Ascending aorta (tissue), 2 donors: Measurements from ENCODE around the gene CRYBG3. TPM values are rescaled to one million over a fixed set of nuclear protein-coding genes. Genes with fewer than 3 reads are reported as not detected.

Experiments
- DNase-seq, 2 donors: peaks; one replicate each; pipeline ENCODE4 v3.0.0-alpha.2; 2019; ENCODE audit warnings: low spot score in 2 of 2
- H3K27ac ChIP-seq, 2 donors: fragments of 200-600 bp; sonication (generic); one replicate each; pipeline ENCODE4 v1.5.1; 2016 to 2017; ENCODE audit warnings: mild to moderate bottlenecking in 1 of 2
- H3K27me3 ChIP-seq: fragments of 200-600 bp; sonication (generic); one replicate; pipeline ENCODE4 v1.5.1; 2017
- H3K36me3 ChIP-seq, 2 donors: fragments of 200-600 bp; sonication (generic); one replicate each; pipeline ENCODE4 v1.5.1; 2016
- H3K4me1 ChIP-seq, 2 donors: fragments of 200-600 bp; sonication (generic); one replicate each; pipeline ENCODE4 v1.5.1; 2016 to 2017; ENCODE audit warnings: mild to moderate bottlenecking in 1 of 2
- H3K4me3 ChIP-seq, 2 donors: fragments of 200-600 bp; sonication (generic); one replicate each; pipeline ENCODE4 v1.5.1; 2016 to 2017; ENCODE audit warnings: mild to moderate bottlenecking in 1 of 2
- H3K9me3 ChIP-seq, 2 donors: fragments of 200-600 bp; sonication (generic); one replicate each; pipeline ENCODE4 v1.5.1; 2016
- CTCF ChIP-seq, 3 experiments: fragments of 200-600 bp in 2 of 3; fragments of 450-650 bp in 1 of 3; sonication (generic) in 2 of 3; IDR thresholded peaks; one replicate each; pipeline ENCODE4 v1.5.1; 2016 to 2019; ENCODE audit warnings: antibody characterized with exemption in 3 of 3, mild to moderate bottlenecking in 1 of 3, moderate library complexity in 1 of 3
- intact Hi-C: fragments of 100-400 bp; cut with DNase I; formaldehyde crosslinking; loops from one replicate; pipeline ENCODE4 v1.15.1; 2023
- total RNA-seq: library from RNA; depleted of rRNA; stranded (reverse); fragments of >200 nt; gene quantifications from one replicate; pipeline ENCODE4 v1.1.0, GENCODE V29; 2016

CRYBG3 gene
- total RNA-seq, 1 donor from 2014 or later: 13.2 TPM

- intact Hi-C loops: no loop called here
- Histone ChIP-seq H3K27ac (no peak overlapping the region), H3K27me3 (no peaks in the 10 kb centered on the region), H3K4me3 (no peak overlapping the region), H3K4me1 (no peaks in the 10 kb centered on the region), H3K9me3 (no peaks in the 10 kb centered on the region), H3K36me3 (no peaks in the 10 kb centered on the region)
- TF ChIP-seq CTCF (IDR thresholded peaks at IDR 0.05): no peak
- DNase-seq: no peak
These were observed 16.6 kb downstream of the CRYBG3 start for GRCh38 chr3:97838393-97838792.

DNA sequence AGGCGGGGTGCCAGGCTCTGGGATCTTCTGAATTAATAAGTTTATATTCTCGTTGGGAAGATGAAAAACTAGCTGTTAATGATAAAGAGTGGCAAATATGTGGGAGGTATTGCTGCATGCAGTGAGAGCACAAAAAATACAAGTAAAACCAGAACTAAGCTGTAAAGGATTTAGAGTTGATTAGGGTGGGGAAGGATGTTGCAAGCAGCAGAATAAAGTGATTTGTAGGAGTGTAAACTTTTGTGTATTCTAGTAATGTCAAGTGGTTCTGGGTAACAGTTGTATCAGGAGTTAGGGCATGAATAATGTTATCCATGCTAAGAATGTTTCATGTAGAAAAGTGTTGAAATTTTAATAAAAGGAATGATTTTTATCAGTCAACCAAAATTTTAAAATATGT is 18.1 kb downstream of the CRYBG3 start:
- no peak for TF ChIP-seq CTCF (IDR thresholded peaks at IDR 0.05)
- H3K36me3 ChIP-seq: peaks cover 0 to 3% of the 10 kb centered on the region in 2 donors
- no peaks in the 10 kb centered on the region for H3K27me3 ChIP-seq
- no peaks in the 10 kb centered on the region for H3K9me3 ChIP-seq
- no peaks in the 10 kb centered on the region for H3K4me1 ChIP-seq
- intact Hi-C loops: no loop called here
- H3K4me3 ChIP-seq: no peak overlapping the region
- H3K27ac ChIP-seq: no peak overlapping the region
- no peak for DNase-seq

GRCh38 chr3:97841304-97841703 is 19.5 kb downstream of the CRYBG3 start:
- intact Hi-C loops: no loop called here

GRCh38 chr3:97841956-97842355 is 20.1 kb downstream of the CRYBG3 start:
- DNase-seq: no peak
- Histone ChIP-seq H3K9me3 (no peaks in the 10 kb centered on the region), H3K27ac (no peak overlapping the region), H3K27me3 (no peaks in the 10 kb centered on the region), H3K4me3 (no peak overlapping the region), H3K4me1 (no peaks in the 10 kb centered on the region), H3K36me3 (peaks cover 0 to 3% of the 10 kb centered on the region in 2 donors)
- intact Hi-C loops: no loop called here
- no peak for TF ChIP-seq CTCF (IDR thresholded peaks at IDR 0.05)

More at GRCh38 chr3:97841304-97841703, 19.5 kb downstream of the CRYBG3 start:
- Histone ChIP-seq H3K27ac (no peak overlapping the region), H3K36me3 (peaks cover 0 to 3% of the 10 kb centered on the region in 2 donors), H3K4me1 (no peaks in the 10 kb centered on the region), H3K4me3 (no peak overlapping the region), H3K9me3 (no peaks in the 10 kb centered on the region), H3K27me3 (no peaks in the 10 kb centered on the region)
- TF ChIP-seq CTCF (IDR thresholded peaks at IDR 0.05): no peak
- DNase-seq: no peak

- no peak for DNase-seq
- Histone ChIP-seq H3K4me3 (no peak overlapping the region), H3K27ac (no peak overlapping the region), H3K9me3 (peaks cover under 1 to 3% of the 10 kb centered on the region in 2 donors), H3K36me3 (peaks cover 0 to 3% of the 10 kb centered on the region in 2 donors), H3K27me3 (no peaks in the 10 kb centered on the region), H3K4me1 (no peaks in the 10 kb centered on the region)
- intact Hi-C loops: no loop called here
- no peak for TF ChIP-seq CTCF (IDR thresholded peaks at IDR 0.05)
These were observed 27.0 kb downstream of the CRYBG3 start for GRCh38 chr3:97848779-97849178.

DNA sequence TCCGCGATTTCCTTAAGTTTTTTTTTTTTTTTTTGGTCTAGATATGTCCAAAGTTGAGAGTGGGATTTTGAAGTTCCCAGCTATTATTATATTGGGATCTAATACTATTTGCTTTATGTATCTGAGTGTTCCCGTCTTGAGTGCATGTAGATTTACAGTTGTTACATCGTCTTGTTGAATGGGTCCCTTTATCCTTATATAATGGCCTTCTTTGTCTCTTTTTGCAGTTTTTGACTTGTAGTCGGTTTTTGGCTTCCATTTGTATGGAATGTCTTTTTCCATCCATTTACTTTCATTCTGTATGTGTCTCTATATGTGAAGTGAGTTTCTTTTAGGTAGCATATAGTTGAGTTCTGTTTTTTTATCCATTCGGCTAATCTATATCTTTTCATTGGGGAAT is 35.6 kb downstream of the CRYBG3 start:
- intact Hi-C loops: no loop called here

More for the DNA sequence above, 35.6 kb downstream of the CRYBG3 start:
- Histone ChIP-seq H3K27me3 (no peaks in the 10 kb centered on the region), H3K9me3 (peaks cover 4 to 50% of the 10 kb centered on the region in 2 donors), H3K4me3 (no peak overlapping the region), H3K36me3 (no peaks in the 10 kb centered on the region), H3K4me1 (no peaks in the 10 kb centered on the region), H3K27ac (no peak overlapping the region)
- no peak for TF ChIP-seq CTCF (IDR thresholded peaks at IDR 0.05)
- no peak for DNase-seq
